Heart left ventricle (tissue), 16 donors: Measurements from ENCODE around the gene BNIP1. TPM values are rescaled to one million over a fixed set of nuclear protein-coding genes. Genes with fewer than 3 reads are reported as not detected.

ENCODE experiments used
- ATAC-seq, 4 donors: fragments of 200-7000 bp; cut with Tn5 transposase; one replicate each; pipeline ENCODE4 v1.9.1; 2020 to 2022; ENCODE audit warnings: moderate library complexity in 4 of 4, mild to moderate bottlenecking in 3 of 4, moderate number of reproducible peaks in 1 of 4
- DNase-seq, 5 donors: peaks; one replicate each; pipeline ENCODE4 v3.0.0-alpha.2; 2020
- H3K27ac ChIP-seq, 12 donors: fragments of 200-600 bp; sonication (generic) in 4 of 12; one replicate each; pipeline versions ENCODE4 v1.5.0 to v1.8.0; 2016 to 2022; ENCODE audit warnings: mild to moderate bottlenecking in 2 of 12
- H3K27me3 ChIP-seq, 9 donors: fragments of 200-600 bp; sonication (generic) in 2 of 9; one replicate each; pipeline versions ENCODE4 v1.5.1 to v1.8.0; 2016 to 2022; ENCODE audit warnings: mild to moderate bottlenecking in 3 of 9
- H3K36me3 ChIP-seq, 9 donors: fragments of 200-600 bp; sonication (generic) in 2 of 9; one replicate each; pipeline versions ENCODE4 v1.5.0 to v1.8.0; 2018 to 2022; ENCODE audit warnings: mild to moderate bottlenecking in 2 of 9
- H3K4me1 ChIP-seq, 12 donors: fragments of 200-600 bp; sonication (generic) in 4 of 12; one replicate each; pipeline versions ENCODE4 v1.5.0 to v1.8.0; 2016 to 2022; ENCODE audit warnings: mild to moderate bottlenecking in 3 of 12
- H3K4me3 ChIP-seq, 12 donors: fragments of 200-600 bp; sonication (generic) in 4 of 12; one replicate each; pipeline versions ENCODE4 v1.5.0 to v1.8.0; 2017 to 2022; ENCODE audit warnings: mild to moderate bottlenecking in 9 of 12, moderate library complexity in 4 of 12
- H3K9me3 ChIP-seq, 12 donors: fragments of 200-600 bp; sonication (generic) in 4 of 12; one replicate each; pipeline versions ENCODE4 v1.5.0 to v1.8.0; 2016 to 2022; ENCODE audit warnings: mild to moderate bottlenecking in 1 of 12
- POLR2A ChIP-seq, 2 donors: fragments of 450-650 bp; IDR thresholded peaks; one replicate each; pipeline ENCODE4 v1.6.1; 2017; ENCODE audit warnings: antibody characterized with exemption in 2 of 2, mild to moderate bottlenecking in 2 of 2, moderate library complexity in 2 of 2
- WGBS, 4 donors: extraction: QIAGEN DNeasy Blood & Tissue Kit in 2 of 4; methylation state at CpG; one replicate each; pipeline versions ENCODE4 v1.1.5 to v1.1.7; 2013 to 2018; 5-methylcytosine and 5-hydroxymethylcytosine counted together
- intact Hi-C, 10 donors: fragments of 100-400 bp; cut with DNase I; formaldehyde crosslinking; loops; one replicate each; pipeline versions ENCODE4 v1.11.1 to v1.14.2; 2022
- polyA plus RNA-seq, 2 donors: library from polyadenylated mRNA; stranded (reverse); fragments of 200-250 nt; gene quantifications; one replicate each; pipeline ENCODE4 v1.2.3, GENCODE V29; 2013
- total RNA-seq, 9 donors: library from RNA; depleted of rRNA in 2 of 9; stranded (reverse); fragments of >200 nt in 2 of 9; fragmentation: NEBNext Ultra II Directional in 3 of 9; extraction: Animal tissue kit (Norgen Biotek cat#: 25700) in 3 of 9; gene quantifications; one replicate each; pipeline versions ENCODE4 v1.1.0 to v1.2.4, GENCODE V29; 2016 to 2023
- TF ChIP-seq, protein P1 (sequence below), 12 donors: fragments of 200-600 bp; sonication (generic) in 4 of 12; IDR thresholded peaks; one replicate each; pipeline versions ENCODE4 v1.5.0 to v1.8.0; 2018 to 2022; ENCODE audit warnings: antibody characterized with exemption in 12 of 12, mild to moderate bottlenecking in 5 of 12
- donor health status: ischemic (EF 13 %, LVEDD 7.1; RV severe dilation, severe dysfunction).
- donor health status: healthy with polysubstance abuse.
- donor health status: DM: no; HTN: yes; CAD: no.
- donor health status: DM: no; HTN: no; CAD: no.
- donor health status: ischemic (EF 25% LVEDD 6.9; RV normal size, moderate dysfunction).
- donor health status: ischemic (EF 25% LVEDD 5.7; RV mildly dilated, moderate dysfunction).
- donor health status: healthy.
- donor health status: DM: yes; HTN: yes; CAD: no.
- donor health status: ischemic (EF 35%, LVEDD 5.7; RV mildly dilated, moderate dysfunction).
- donor health status: nonischemic (EF 11% LVEDD 7.7; RV severe dilation, severe dysfunction).
- donor health status: DM: yes; HTN: yes; CAD: no.
- donor health status: PGD.
- donor health status: ischemic (EF 29% LVEDD 5.4; RV normal size, mild dysfunction).
- donor health status: nonischemic (EF 23%, LVEDD 6.1; RV moderate dilation, normal function).

BNIP1 gene
- total and polyA plus RNA-seq, 11 donors = 8.0 to 18.3 (median 10.0) TPM

DNA sequence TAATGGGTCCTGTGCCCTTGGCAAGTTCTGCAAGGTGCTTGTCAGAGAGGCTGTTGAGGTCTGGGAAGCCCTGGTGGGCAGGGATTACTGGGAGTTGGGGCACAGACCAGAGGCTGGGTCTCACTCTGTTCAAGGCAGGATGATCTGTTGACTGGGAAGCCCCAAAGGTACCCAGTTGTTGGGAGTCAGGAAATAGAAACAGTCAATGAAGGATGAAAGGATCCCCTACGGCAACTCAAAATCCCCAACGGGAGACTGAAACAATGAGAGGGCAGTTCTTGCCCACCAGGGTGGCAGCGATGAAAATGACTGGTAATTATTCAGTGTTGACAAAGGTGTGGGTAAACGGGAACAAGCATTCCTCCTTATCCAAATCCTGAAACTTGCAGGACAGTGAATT is 31.2 kb downstream of the BNIP1 start:
- no peak overlapping the region for H3K4me3 ChIP-seq
- DNase-seq (no peak), ATAC-seq (no peak)
- no peak for TF ChIP-seq POLR2A (IDR thresholded peaks at IDR 0.05)
- TF ChIP-seq, protein P1, sequence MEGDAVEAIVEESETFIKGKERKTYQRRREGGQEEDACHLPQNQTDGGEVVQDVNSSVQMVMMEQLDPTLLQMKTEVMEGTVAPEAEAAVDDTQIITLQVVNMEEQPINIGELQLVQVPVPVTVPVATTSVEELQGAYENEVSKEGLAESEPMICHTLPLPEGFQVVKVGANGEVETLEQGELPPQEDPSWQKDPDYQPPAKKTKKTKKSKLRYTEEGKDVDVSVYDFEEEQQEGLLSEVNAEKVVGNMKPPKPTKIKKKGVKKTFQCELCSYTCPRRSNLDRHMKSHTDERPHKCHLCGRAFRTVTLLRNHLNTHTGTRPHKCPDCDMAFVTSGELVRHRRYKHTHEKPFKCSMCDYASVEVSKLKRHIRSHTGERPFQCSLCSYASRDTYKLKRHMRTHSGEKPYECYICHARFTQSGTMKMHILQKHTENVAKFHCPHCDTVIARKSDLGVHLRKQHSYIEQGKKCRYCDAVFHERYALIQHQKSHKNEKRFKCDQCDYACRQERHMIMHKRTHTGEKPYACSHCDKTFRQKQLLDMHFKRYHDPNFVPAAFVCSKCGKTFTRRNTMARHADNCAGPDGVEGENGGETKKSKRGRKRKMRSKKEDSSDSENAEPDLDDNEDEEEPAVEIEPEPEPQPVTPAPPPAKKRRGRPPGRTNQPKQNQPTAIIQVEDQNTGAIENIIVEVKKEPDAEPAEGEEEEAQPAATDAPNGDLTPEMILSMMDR (IDR thresholded peaks at IDR 0.05) = no peak
- H3K9me3 ChIP-seq = peaks cover 0 to 10% (median under 1%) of the 10 kb centered on the region in 12 donors
- H3K27ac ChIP-seq = no peak overlapping the region
- no peaks in the 10 kb centered on the region for H3K36me3 ChIP-seq
- 56 to 67% (median 61%) methylated on average over 4 of the region's 4 CpGs for WGBS, 4 donors
- H3K4me1 ChIP-seq = no peaks in the 10 kb centered on the region
- H3K27me3 ChIP-seq = no peaks in the 10 kb centered on the region
- intact Hi-C loops = loop anchor here in 1 of 10 donors (10.0 kb wide), 1 partner anchor 399 kb away; no protein-coding TSS in a partner anchor

DNA sequence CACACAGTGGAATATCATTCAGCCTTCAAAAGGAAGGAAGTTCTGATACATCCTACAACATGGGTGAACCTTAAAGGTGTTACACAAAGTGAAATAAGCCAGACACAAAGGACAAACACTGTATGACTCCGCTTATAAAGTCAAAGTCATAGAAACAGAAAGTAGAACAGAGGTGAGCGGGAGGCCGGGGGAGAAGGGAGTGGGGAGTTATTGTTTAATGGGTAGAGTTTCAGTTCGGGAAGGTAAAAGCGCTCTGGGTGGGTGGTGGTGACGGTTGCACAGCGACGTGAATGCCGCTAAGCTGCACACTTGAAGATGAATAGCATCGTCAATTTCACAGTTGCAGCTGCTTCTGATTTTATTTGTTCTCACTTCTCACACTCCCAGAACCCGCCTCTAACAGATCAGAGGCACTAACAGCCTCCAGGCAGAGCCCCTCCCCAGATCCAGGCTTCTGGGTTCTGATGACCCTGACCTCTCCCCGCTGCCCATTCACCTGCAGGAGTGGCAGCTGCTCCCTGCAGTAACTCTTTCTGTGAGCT is 34.1 kb downstream of the BNIP1 start:
- no peak for DNase-seq
- 90 to 94% (median 91%) methylated on average over 12 of the region's 12 CpGs for WGBS, 4 donors

DNA sequence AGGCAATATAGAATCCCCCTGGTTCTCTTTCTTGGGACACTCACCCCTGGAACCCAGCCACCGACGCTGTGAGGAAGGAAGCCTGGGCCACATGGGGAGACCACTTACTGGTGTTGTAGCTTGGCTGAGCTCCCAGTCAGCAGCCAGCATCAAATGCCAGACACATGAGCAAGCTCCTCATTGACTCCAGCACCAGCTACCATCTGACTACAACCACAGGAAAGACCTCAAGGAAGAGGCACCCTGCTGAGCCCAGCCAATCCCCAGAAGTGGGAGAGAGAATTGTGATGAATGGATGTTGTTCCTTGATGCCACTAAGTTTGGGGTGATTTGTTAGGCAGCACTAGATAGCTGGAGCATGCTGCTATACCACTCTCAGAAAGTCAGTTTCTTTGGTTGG is 36.0 kb downstream of the BNIP1 start:
- Histone ChIP-seq H3K36me3 (no peaks in the 10 kb centered on the region), H3K27ac (no peak overlapping the region), H3K4me1 (no peaks in the 10 kb centered on the region), H3K27me3 (no peaks in the 10 kb centered on the region), H3K4me3 (no peak overlapping the region), H3K9me3 (peaks cover 0 to 14% (median 3%) of the 10 kb centered on the region in 12 donors)
- WGBS, 4 donors = 55 to 81% (median 70%) methylated on average over 2 of the region's 2 CpGs
- DNase-seq = no peak
- TF ChIP-seq, protein P1 (IDR thresholded peaks at IDR 0.05) = no peak
- no peak for TF ChIP-seq POLR2A (IDR thresholded peaks at IDR 0.05)
- intact Hi-C loops = no loop called here
- no peak for ATAC-seq

More for the DNA sequence above, 34.1 kb downstream of the BNIP1 start:
- Histone ChIP-seq H3K9me3 (peaks cover 0 to 14% (median 3%) of the 10 kb centered on the region in 12 donors), H3K27me3 (no peaks in the 10 kb centered on the region), H3K4me1 (no peaks in the 10 kb centered on the region), H3K4me3 (no peak overlapping the region), H3K27ac (no peak overlapping the region), H3K36me3 (no peaks in the 10 kb centered on the region)
- intact Hi-C loops = loop anchor here in 1 of 10 donors (10.0 kb wide), 1 partner anchor 396 kb away; no protein-coding TSS in a partner anchor
- no peak for ATAC-seq
- TF ChIP-seq POLR2A (IDR thresholded peaks at IDR 0.05) = no peak
- TF ChIP-seq, protein P1 (IDR thresholded peaks at IDR 0.05) = no peak

DNA sequence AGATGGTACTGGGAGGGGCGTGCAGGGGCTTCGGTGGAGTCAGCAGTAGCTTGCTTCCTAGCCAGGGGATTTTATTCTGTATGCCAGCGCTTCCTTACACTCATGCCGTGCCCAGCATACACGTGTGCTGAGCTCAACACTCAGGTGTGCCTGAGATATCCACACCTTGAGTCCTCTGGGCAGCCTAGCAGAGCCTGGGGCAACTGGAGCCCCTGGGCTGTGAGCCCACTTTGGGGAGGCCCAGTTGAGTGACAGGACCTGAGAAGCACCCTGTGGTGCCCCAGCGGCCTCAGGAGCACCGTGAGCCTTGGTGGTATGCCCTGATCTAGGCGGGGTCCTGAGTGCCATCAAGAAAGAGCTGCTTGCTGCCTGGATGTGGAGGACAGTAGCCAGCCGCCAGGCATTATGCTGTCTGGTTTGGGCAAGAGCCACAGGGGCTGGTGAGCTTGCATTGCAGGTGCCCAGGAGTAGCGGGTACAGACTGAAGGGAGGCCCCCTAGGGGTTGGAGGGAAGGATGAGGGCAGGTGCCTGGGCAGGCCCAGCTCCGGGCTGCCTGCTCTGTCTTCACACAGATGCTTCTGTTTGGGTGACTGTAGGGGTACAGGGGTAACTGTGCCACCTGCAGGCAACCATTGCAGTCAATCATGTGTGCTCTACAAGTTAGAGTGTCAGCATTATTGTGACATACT is 42.9 kb downstream of the BNIP1 start:
- intact Hi-C loops = no loop called here
- ATAC-seq = peak in 1 of 4 donors; percentile 15

More for the DNA sequence above, 42.9 kb downstream of the BNIP1 start:
- H3K9me3 ChIP-seq = no peaks in the 10 kb centered on the region
- H3K36me3 ChIP-seq = no peaks in the 10 kb centered on the region
- no peak overlapping the region for H3K27ac ChIP-seq
- WGBS, 4 donors = 81 to 84% (median 83%) methylated on average over 8 to 11 of the region's 11 CpGs
- H3K27me3 ChIP-seq = no peaks in the 10 kb centered on the region
- H3K4me3 ChIP-seq = no peak overlapping the region
- no peak for DNase-seq
- no peaks in the 10 kb centered on the region for H3K4me1 ChIP-seq
- no peak for TF ChIP-seq POLR2A (IDR thresholded peaks at IDR 0.05)
- TF ChIP-seq, protein P1 (IDR thresholded peaks at IDR 0.05) = no peak
